GM21367 (cell line): Measurements from ENCODE around the gene SIPA1.

ENCODE experiments used
- ATAC-seq: cut with Tn5 transposase; IDR thresholded peaks from one replicate; pipeline ENCODE4 v1.9.1; 2021; ENCODE audit not compliant: unreplicated experiment

Gene SIPA1

GRCh38 chr11:65642014-65642671, 4.2 kb downstream of the SIPA1 start:
- no peak for ATAC-seq

- no peak for ATAC-seq
Observed at GRCh38 chr11:65643971-65644370, 6.1 kb downstream of the SIPA1 start.

DNA sequence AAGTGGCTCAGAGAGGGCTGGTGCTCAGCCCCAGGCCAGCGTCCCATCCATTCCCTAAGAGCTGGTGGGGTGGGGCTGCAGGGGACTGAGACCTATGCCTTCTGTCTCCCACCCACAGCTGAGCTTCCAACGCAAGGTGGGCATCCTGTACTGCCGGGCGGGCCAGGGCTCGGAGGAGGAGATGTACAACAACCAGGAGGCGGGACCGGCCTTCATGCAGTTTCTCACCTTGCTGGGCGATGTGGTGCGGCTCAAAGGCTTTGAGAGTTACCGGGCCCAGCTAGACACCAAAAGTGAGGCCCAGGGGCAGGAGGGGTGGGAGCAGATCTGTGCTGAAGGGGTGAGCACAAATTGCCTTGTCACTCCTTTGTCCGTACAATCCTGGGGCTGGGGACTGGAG, 6.9 kb downstream of the SIPA1 start:
- ATAC-seq: no peak

DNA sequence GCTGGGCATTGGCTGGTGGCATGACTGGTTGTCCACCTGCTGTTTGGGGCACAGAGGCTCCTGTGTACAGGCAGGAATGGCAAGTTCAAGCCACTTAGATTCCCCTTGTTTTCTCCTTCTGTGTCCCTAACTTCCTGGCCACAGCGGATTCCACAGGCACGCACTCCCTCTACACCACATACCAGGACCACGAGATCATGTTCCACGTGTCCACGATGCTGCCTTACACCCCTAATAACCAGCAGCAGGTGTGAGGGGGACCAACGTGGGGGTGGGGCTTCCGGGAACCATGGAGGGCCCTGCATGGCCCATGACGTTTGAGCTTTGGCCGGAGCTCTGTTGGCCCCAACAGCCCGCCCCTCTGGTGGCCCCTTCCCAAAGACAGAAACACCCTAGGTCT, 7.8 kb downstream of the SIPA1 start:
- ATAC-seq: no peak

GRCh38 chr11:65646288-65646957, 8.5 kb downstream of the SIPA1 start:
- ATAC-seq: no peak

DNA sequence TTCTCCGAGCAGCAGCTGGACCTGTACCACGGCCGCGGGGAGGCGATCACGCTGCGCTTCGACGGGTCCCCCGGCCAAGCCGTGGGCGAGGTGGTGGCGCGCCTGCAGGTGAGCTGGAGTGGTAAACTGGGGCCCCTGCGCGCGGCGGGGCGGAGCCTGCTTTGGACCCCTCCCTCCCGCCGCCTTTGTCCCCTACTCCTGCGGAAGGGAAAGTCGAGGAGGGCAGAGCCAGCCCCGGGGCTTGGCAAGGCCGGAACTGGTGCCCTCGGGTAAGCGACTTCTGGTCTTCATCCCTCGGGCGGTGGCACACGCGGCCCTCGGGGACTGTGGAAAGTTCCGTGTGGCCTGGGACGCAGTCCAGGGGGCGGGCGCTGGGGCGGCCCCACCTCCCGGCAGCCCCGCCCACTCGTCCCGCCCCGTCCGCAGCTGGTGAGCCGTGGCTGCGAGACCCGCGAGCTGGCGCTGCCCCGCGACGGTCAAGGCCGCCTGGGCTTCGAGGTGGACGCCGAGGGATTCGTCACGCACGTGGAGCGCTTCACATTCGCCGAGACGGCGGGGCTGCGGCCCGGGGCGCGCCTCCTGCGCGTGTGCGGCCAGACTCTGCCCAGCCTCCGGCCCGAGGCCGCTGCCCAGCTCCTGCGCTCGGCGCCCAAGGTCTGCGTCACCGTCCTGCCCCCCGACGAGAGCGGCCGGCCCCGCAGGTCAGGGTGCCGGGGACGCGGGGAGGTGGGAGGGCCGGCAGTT, 9.2 kb downstream of the SIPA1 start:
- ATAC-seq: no peak

DNA sequence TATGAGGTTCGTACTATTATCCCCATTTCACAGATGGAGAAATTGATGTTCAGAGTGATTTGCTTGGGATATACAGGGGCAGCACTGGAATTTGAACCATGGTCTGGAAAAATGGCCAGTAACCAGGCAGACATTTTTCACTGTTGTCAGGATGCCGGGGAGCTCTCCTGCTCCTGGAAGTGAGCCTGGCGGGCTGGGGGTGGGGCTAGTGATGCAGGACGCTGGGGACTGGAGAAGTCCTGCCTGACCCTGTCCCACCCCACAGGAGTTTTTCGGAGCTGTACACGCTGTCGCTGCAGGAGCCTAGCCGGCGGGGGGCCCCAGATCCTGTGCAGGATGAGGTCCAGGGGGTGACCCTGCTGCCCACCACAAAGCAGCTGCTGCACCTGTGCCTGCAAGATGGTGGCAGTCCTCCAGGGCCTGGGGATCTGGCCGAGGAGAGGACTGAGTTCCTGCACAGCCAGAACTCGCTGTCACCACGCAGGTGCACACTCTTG, 11.1 kb downstream of the SIPA1 start:
- no peak for ATAC-seq

- no peak for ATAC-seq
Observed at GRCh38 chr11:65649656-65650546, 12.0 kb downstream of the SIPA1 start.

- no peak for ATAC-seq
Observed at GRCh38 chr11:65650547-65651338, 12.8 kb downstream of the SIPA1 start.

GRCh38 chr11:65651339-65651588, 13.4 kb downstream of the SIPA1 start:
- no peak for ATAC-seq

DNA sequence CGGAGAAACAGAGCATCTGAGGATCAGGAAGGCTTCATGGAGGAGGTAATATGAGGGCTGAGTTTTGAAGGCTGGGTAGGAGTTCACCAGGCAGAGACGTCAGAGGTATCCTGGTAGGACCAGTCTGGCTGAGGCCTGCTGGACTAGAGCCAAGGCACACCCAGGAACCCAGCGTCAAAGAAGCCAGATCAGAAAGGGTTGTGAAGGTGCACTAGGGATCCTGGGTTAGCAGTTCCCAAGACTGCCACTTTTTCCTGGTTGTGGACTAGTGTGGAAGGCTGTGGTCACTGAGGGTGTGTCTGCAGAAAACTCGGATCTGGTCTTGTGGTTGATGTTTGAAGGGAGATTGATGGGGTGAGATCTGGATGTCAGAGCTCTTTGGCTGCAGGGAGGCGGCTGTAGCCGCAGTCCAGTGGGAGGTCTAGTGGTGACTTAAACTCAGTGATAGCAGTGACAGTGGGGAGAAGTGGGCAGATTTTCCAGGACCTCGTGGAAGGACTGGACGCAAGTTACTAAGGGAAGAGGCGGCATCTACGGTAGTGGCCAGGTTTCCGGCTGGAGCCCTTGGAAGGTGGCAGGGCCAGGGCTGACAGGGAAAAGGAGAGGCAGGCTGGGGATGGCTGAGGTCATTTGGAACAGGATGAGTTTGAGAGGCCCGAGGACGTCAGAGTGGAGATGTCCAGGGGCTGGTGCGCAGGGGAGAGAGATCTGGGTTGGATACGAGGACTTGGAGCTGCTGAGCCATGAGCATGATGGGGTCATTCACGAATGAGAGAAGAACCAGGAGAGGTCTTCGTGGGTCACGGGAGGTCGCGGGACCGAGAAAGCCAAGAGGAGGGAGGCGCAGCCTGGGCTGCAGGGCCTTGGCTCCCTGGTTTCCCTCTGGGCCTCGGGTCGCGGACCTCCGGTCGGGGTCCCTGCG, 13.9 kb downstream of the SIPA1 start:
- ATAC-seq: no peak

DNA sequence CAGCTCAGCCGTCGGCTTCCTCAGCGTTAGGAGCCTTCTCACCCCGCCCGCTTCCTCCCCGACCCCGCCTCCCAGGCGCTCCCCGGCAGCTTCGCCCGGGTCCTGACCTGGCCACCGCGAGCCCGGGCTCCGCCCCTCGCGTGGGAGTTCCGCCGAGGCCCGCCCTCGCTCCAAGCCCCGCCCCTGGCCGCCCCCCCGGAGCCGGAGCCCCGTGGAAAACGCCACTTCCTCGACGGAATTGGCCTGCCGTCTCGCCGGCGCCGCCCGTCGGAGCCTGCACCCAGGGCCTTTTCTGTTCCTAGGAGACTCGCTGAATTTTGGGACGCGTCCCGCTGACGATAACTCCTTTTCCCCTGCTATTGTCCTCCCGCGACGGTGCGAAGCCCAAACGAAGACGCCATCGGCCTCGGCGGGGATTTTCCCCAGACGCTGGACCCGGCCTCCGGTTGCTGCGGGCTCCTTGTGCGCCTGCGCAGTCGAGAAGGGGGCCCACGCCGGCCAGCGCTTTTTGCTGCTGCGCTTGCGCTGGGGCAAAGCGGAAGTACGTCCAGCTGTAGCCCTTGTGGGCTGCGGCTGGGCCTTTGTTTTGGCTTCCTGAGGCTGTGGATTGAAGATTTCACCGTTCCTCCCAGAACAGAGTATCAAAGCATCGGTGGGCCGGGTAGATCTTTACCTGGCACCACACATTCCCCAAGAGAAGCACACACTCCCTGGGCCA, 14.8 kb downstream of the SIPA1 start:
- ATAC-seq: peak; percentile 64

GRCh38 chr11:65653229-65654225, 15.6 kb downstream of the SIPA1 start:
- ATAC-seq: no peak

DNA sequence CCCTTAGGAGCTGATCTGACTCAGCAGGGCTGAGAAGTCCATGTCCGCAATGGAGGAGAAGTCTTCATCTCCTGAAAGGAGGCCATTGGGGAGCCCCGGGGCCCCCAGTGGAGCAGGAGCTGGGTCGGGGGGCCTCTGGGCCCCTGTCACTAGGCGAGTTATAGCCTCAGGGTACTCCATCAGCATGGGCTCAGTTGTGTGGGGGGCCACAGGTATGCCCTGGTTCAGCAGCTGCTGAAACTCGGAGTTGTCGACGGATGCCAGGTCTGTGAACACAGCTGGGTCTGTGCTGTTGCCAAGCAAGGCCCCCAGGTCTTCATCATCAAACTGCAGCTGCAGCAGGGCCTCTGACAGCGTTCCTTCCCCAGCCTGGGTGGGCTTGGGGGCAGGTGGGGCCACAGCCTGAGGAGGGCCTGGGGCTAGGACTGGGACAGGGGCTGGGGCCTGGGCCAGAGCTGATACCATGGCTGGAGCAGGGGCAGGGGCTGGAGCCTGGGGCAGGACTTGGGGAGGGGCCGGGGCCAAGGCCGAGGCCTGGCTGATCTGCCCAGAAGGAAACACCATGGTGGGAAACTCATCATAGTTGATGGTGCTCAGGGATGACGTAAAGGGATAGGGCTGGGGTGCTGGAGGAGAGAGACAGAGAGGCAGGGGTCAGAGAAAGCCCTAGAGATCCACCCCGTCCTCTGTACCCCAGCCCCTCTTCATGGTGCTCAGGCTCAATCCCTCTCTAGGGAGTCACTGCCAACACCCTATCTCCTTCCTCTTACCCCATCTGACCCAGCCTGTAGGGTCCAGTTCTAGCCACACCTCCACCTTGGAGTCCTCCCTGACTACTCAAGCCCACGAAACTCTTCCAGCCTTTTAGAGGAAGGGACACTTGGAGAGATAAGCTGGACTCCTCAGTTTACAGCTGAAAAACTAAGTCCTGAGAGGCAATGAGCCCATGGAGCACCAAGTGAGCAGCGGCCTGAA, 16.8 kb downstream of the SIPA1 start:
- no peak for ATAC-seq

- no peak for ATAC-seq
Observed at GRCh38 chr11:65655570-65656332, 17.9 kb downstream of the SIPA1 start.

- no peak for ATAC-seq
Observed at GRCh38 chr11:65657426-65657825, 19.5 kb downstream of the SIPA1 start.
